HepG2 (cell line): ENCODE measurements around the gene BST1. TPM values are rescaled to one million over a fixed set of nuclear protein-coding genes. Genes with fewer than 3 reads are reported as not detected.
A peak's percentile ranks its signal among the peaks of the same experiment; 100 is the strongest.

Source experiments
- AHR ChIP-seq: IDR thresholded peaks from 2 replicates; pipeline ENCODE4 v1.6.1; 2018; ENCODE audit warnings: missing genetic modification reagents, missing compliant biosample characterization
- CEBPZ ChIP-seq: IDR thresholded peaks from 2 replicates; pipeline ENCODE4 v1.6.1; 2012; ENCODE audit warnings: low read length, improper control_type of control experiment
- ETV6 ChIP-seq: sonication (generic); formaldehyde crosslinking; conservative IDR thresholded peaks from 2 replicates; pipeline ENCODE4 v1.4.0; 2020; ENCODE audit warnings: missing genetic modification reagents
- MYPOP ChIP-seq: sonication (generic); formaldehyde crosslinking; IDR thresholded peaks from 2 replicates; pipeline ENCODE4 v1.8.1; 2023; ENCODE audit warnings: mild to moderate bottlenecking, moderate library complexity, missing genetic modification reagents
- NFIB ChIP-seq: sonication (generic); formaldehyde crosslinking; IDR thresholded peaks from 2 replicates; pipeline ENCODE4 v1.9.0; 2021; ENCODE audit warnings: missing genetic modification reagents, mild to moderate bottlenecking, borderline replicate concordance
- NFYC ChIP-seq: IDR thresholded peaks from 2 replicates; pipeline ENCODE4 v1.6.1; 2016; ENCODE audit warnings: missing genetic modification reagents, missing compliant biosample characterization
- PCBP2 ChIP-seq: fragments of 200-400 bp; formaldehyde crosslinking; optimal IDR thresholded peaks from 2 replicates; pipeline ENCODE3; 2018; ENCODE audit warnings: low read length, low read depth; ENCODE audit not compliant: poor library complexity, severe bottlenecking
- SP2 ChIP-seq: sonication (generic); formaldehyde crosslinking; IDR thresholded peaks from 2 replicates; pipeline ENCODE4 v1.5.1; 2020; ENCODE audit warnings: mild to moderate bottlenecking, missing genetic modification reagents
- U2AF1 ChIP-seq: fragments of 200-400 bp; formaldehyde crosslinking; optimal IDR thresholded peaks from 2 replicates; pipeline ENCODE3; 2017; ENCODE audit warnings: mild to moderate bottlenecking, low read depth, low read length
- ZBTB39 ChIP-seq: sonication (generic); formaldehyde crosslinking; IDR thresholded peaks from 2 replicates; pipeline ENCODE4 v1.5.0; 2020; ENCODE audit warnings: missing genetic modification reagents
- ZFAT ChIP-seq: sonication (generic); formaldehyde crosslinking; conservative IDR thresholded peaks from 2 replicates; pipeline ENCODE4 v1.8.1; 2023; ENCODE audit warnings: missing genetic modification reagents, inconsistent platforms
- ZNF569 ChIP-seq: sonication (generic); formaldehyde crosslinking; IDR thresholded peaks from 2 replicates; pipeline ENCODE4 v1.5.0; 2020; ENCODE audit warnings: mild to moderate bottlenecking, missing genetic modification reagents, moderate library complexity, borderline replicate concordance
- ZNF747 ChIP-seq: sonication (generic); formaldehyde crosslinking; IDR thresholded peaks from 2 replicates; pipeline ENCODE4 v1.8.1; 2023; ENCODE audit warnings: missing genetic modification reagents, mild to moderate bottlenecking, borderline replicate concordance
- polyA plus RNA-seq, 8 experiments: library from polyadenylated mRNA; depleted of rRNA in 3 of 8; stranded (reverse) in 7 of 8; unstranded in 1 of 8; fragments of >200 nt; fragmentation: Illumina TruSeq in 4 of 8; extraction: Trizol in 4 of 8; gene quantifications; 2 replicates each; pipeline versions ENCODE4 v1.2.1 to v1.2.3, GENCODE V29; 2011 to 2016; ENCODE audit warnings: low read depth in 4 of 8, missing spikeins in 1 of 8, mixed read lengths in 1 of 8; ENCODE audit not compliant: insufficient read depth in 1 of 8
- total RNA-seq, 5 experiments: library from RNA; depleted of rRNA; stranded (reverse); fragments of >200 nt; fragmentation: Illumina TruSeq; extraction: Trizol; gene quantifications; 2 replicates each; pipeline ENCODE4 v1.2.3, GENCODE V29; 2016; ENCODE audit warnings: low read depth in 1 of 5
- TF ChIP-seq, protein P1 (sequence below): sonication (generic); formaldehyde crosslinking; IDR thresholded peaks from 2 replicates; pipeline ENCODE4 v1.4.0; 2020; ENCODE audit warnings: missing genetic modification reagents

The BST1 gene
- total and polyA plus RNA-seq, 2 of the 13 experiments (the other 11 are each of a cell fraction or from before 2014, with no cell fraction given), result 0.09 to 0.49 TPM

- TF ChIP-seq U2AF1, result no peak
- no peak for TF ChIP-seq ETV6 (CRISPR knock-in tag)
- 0 out of 2 replicates have a peak, but pooled peaks have one; percentile 22 for TF ChIP-seq MYPOP (CRISPR knock-in tag)
- TF ChIP-seq ZNF569 (CRISPR knock-in tag), result no peak
- no peak; the same call in 1 of the 2 replicates for TF ChIP-seq ZNF747 (CRISPR knock-in tag)
- no peak for TF ChIP-seq PCBP2
- no peak for TF ChIP-seq ZBTB39 (CRISPR knock-in tag)
- TF ChIP-seq, protein P1, sequence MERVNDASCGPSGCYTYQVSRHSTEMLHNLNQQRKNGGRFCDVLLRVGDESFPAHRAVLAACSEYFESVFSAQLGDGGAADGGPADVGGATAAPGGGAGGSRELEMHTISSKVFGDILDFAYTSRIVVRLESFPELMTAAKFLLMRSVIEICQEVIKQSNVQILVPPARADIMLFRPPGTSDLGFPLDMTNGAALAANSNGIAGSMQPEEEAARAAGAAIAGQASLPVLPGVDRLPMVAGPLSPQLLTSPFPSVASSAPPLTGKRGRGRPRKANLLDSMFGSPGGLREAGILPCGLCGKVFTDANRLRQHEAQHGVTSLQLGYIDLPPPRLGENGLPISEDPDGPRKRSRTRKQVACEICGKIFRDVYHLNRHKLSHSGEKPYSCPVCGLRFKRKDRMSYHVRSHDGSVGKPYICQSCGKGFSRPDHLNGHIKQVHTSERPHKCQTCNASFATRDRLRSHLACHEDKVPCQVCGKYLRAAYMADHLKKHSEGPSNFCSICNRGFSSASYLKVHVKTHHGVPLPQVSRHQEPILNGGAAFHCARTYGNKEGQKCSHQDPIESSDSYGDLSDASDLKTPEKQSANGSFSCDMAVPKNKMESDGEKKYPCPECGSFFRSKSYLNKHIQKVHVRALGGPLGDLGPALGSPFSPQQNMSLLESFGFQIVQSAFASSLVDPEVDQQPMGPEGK (CRISPR knock-in tag), result no peak; the same call in 1 of the 2 replicates
- no peak for TF ChIP-seq AHR
- no peak for TF ChIP-seq NFYC
- TF ChIP-seq NFIB (CRISPR knock-in tag), result no peak
- no peak; the same call in 1 of the 2 replicates for TF ChIP-seq SP2 (CRISPR knock-in tag)
- TF ChIP-seq ZFAT, result no peak
- no peak for TF ChIP-seq CEBPZ
Observed at GRCh38 chr4:15655223-15656037, 47.4 kb upstream of the BST1 start, which contains the start of gene FBXL5 (continued).
